Activated CD4-positive, alpha-beta T cell treated with anti-CD3 and anti-CD28 coated beads for 36 hours (primary cell): Measurements from ENCODE around the gene TRIP12. TPM values are rescaled to one million over a fixed set of nuclear protein-coding genes. Genes with fewer than 3 reads are reported as not detected.
A peak's percentile ranks its signal among the peaks of the same experiment; 100 is the strongest.
"Not testable (repeated sequence)": the region's sequence is repeated elsewhere in the genome, so short reads cannot be mapped to it uniquely, and the experiment has no call there.

Experiments used
- ATAC-seq: fragments of 200-7000 bp; cut with Tn5 transposase; one replicate; pipeline ENCODE4 v1.10.0; 2021; ENCODE audit warnings: mild to moderate bottlenecking, moderate library complexity
- CTCF ChIA-PET: fragments of 350-600 bp; sonication (Branson Sonifier 250); formaldehyde crosslinking; loops from one replicate; lab custom pipeline; 2021; ENCODE audit warnings: antibody characterized with exemption; lab: Charles Lee
- POLR2A ChIA-PET: fragments of 350-600 bp; sonication (Branson Sonifier 250); formaldehyde crosslinking; loops from one replicate; lab custom pipeline; 2021; ENCODE audit warnings: antibody characterized with exemption, inconsistent platforms; lab: Charles Lee
- DNase-seq: peaks from one replicate; pipeline ENCODE4 v3.0.0-alpha.2; 2020
- H3K27ac Mint-ChIP-seq: one replicate; pipeline ENCODE4 v1.8.0; 2021; ENCODE audit warnings: mixed read lengths
- H3K27me3 Mint-ChIP-seq: one replicate; pipeline ENCODE4 v1.8.0; 2021; ENCODE audit warnings: mixed read lengths
- H3K36me3 Mint-ChIP-seq: one replicate; pipeline ENCODE4 v1.8.0; 2021; ENCODE audit warnings: low read depth, mixed read lengths
- H3K4me1 Mint-ChIP-seq: one replicate; pipeline ENCODE4 v1.8.0; 2021; ENCODE audit warnings: mixed read lengths
- H3K4me3 Mint-ChIP-seq: one replicate; pipeline ENCODE4 v1.8.0; 2021; ENCODE audit warnings: mild to moderate bottlenecking, moderate library complexity, mixed read lengths
- H3K9me3 Mint-ChIP-seq: one replicate; pipeline ENCODE4 v1.8.0; 2021; ENCODE audit warnings: low read depth, mixed read lengths
- intact Hi-C, 2 experiments: fragments of 100-400 bp; cut with DNase I in 1 of 2; cut with micrococcal nuclease in 1 of 2; formaldehyde crosslinking; loops; one replicate each; pipeline versions ENCODE4 v1.14.2 to v1.15.1; 2022 to 2024; cut with DNase I, micrococcal nuclease
- total RNA-seq, 2 experiments: library from RNA; stranded (reverse); gene quantifications; one replicate each; pipeline ENCODE4 v1.2.3, GENCODE V29; 2021

The TRIP12 gene
- 100 to 1,000 TPM; 231 to 382 TPM for total RNA-seq

- peak; percentile 82 for ATAC-seq
- Mint-ChIP-seq H3K9me3 (no peaks in the 10 kb centered on the region), H3K27me3 (no peaks in the 10 kb centered on the region), H3K36me3 (peaks cover 28% of the 10 kb centered on the region), H3K4me3 (peak within 1 kb of the TSS; percentile 100), H3K27ac (peak within 1 kb of the TSS; percentile 99), H3K4me1 (peaks cover 35% of the 10 kb centered on the region)
- ChIA-PET POLR2A (interaction anchor here (0.6 to 1.3 kb wide), 2 partner anchors 11 to 792 kb away, joined by 3 to 4 read pairs; no protein-coding TSS in a partner anchor), CTCF (interaction anchor here (0.6 to 1.7 kb wide), 4 partner anchors 11 to 1163 kb away, joined by 4 to 14 read pairs (median 5); no protein-coding TSS in a partner anchor)
- peak; percentile 93 for DNase-seq
- intact Hi-C loops = loop anchor here (1.0 to 5.0 kb wide), 9 partner anchors 12 to 1543 kb away; partner anchors contain the start of genes CAB39 (in 1 of the 2), NCL (in 1 of the 2), SLC16A14 (in 1 of the 2) and SP140 (in 1 of the 2)
Measured at GRCh38 chr2:229921892-229922448, at the start of gene TRIP12. TSS of gene TRIP12 (minus strand) at chr2:229922009. CDS start at chr2:229880079, 41,930 bp downstream.

GRCh38 chr2:229971298-229971790 is 49.5 kb upstream of the TRIP12 start:
- POLR2A ChIA-PET = no interaction called here

DNA sequence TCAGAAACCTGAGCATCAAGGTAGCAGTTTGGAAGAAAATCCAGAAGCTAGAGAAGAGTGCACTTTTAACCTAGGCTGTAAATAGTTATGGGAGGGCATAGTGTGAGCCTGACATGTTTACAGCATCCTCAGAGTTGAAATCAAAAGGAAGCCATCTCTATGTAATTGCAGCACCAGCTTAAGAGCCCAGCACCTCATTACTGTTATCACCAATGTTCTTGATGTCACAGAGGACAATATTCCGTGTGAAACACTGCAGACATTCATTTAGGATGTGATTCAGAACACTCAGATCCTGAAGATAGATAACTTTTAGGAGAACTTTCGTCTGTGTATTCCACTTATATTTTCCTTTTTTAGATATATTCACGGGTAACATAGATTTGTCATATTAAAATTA is 48.6 kb upstream of the TRIP12 start:
- H3K4me3 Mint-ChIP-seq = no peak overlapping the region
- CTCF ChIA-PET = interaction anchor here (0.6 kb wide), 1 partner anchor 1273 kb away, joined by 3 read pairs; no protein-coding TSS in a partner anchor
- no peak overlapping the region for H3K27ac Mint-ChIP-seq

More at GRCh38 chr2:229971298-229971790, 49.5 kb upstream of the TRIP12 start:
- no peak for DNase-seq
- ATAC-seq = no peak
- Mint-ChIP-seq H3K27me3 (no peaks in the 10 kb centered on the region), H3K27ac (no peak overlapping the region), H3K36me3 (no peaks in the 10 kb centered on the region), H3K4me1 (no peaks in the 10 kb centered on the region), H3K9me3 (no peaks in the 10 kb centered on the region), H3K4me3 (no peak overlapping the region)
- CTCF ChIA-PET = interaction anchor here (0.7 kb wide), 1 partner anchor 46 kb away, joined by 3 read pairs; no protein-coding TSS in a partner anchor
- intact Hi-C loops = no loop called here

GRCh38 chr2:229969921-229970320 is 48.1 kb upstream of the TRIP12 start:
- intact Hi-C loops = no loop called here
- DNase-seq (no peak), ATAC-seq (no peak)
- ChIA-PET POLR2A (no interaction called here), CTCF (interaction anchor here (0.8 kb wide), 1 partner anchor 177 kb away, joined by 5 read pairs; no protein-coding TSS in a partner anchor)
- Mint-ChIP-seq H3K27me3 (no peaks in the 10 kb centered on the region), H3K4me3 (no peak overlapping the region), H3K4me1 (no peaks in the 10 kb centered on the region), H3K36me3 (no peaks in the 10 kb centered on the region), H3K27ac (no peak overlapping the region), H3K9me3 (no peaks in the 10 kb centered on the region)

More for the DNA sequence above, 48.6 kb upstream of the TRIP12 start:
- no peak for DNase-seq
- no peaks in the 10 kb centered on the region for H3K27me3 Mint-ChIP-seq
- intact Hi-C loops = no loop called here
- no peaks in the 10 kb centered on the region for H3K4me1 Mint-ChIP-seq
- H3K36me3 Mint-ChIP-seq = no peaks in the 10 kb centered on the region
- POLR2A ChIA-PET = no interaction called here
- ATAC-seq = no peak
- H3K9me3 Mint-ChIP-seq = no peaks in the 10 kb centered on the region

DNA sequence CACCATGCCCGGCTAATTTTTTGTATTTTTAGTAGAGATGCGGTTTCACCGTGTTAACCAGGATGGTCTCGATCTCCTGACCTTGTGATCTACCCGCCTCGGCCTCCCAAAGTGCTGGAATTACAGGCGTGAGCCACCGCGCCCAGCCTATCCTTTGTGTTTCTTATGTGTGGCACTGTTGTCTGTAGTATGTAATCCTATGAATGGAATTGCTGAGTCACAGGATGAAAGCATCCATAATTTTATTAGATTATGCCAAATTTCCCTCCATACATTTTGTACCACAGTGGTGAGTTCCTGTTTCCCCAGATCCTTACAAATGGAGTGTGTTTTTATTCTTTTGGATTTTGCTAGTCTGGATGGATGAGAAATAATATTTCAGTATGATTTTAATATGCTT is 41.8 kb upstream of the TRIP12 start:
- POLR2A ChIA-PET, H3K27me3 Mint-ChIP-seq, H3K4me1 Mint-ChIP-seq, H3K9me3 Mint-ChIP-seq, H3K36me3 Mint-ChIP-seq, H3K4me3 Mint-ChIP-seq, DNase-seq, ATAC-seq, CTCF ChIA-PET, intact Hi-C loops, H3K27ac Mint-ChIP-seq: not testable (repeated sequence)

DNA sequence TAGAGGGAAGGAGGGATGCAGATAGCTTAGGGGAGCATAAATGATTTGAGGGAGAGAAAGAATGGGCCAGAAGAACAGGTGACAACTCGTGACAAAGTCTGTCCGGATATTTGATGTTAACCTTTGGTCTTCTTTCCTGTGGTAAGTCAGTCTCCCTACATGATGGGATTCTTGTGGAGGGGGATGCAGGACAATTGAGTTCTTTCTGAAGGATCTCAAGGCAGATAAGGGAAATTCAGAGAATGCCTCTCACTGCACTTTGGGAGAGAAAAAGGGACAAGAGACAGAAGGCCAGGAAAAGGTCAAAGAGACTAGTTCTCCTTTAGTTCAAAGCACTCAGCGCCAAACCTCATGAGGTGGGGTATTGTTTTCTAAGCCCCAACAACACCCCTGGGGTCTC is 34.7 kb upstream of the TRIP12 start:
- POLR2A ChIA-PET = no interaction called here
- CTCF ChIA-PET = no interaction called here
- Mint-ChIP-seq H3K36me3 (no peaks in the 10 kb centered on the region), H3K9me3 (no peaks in the 10 kb centered on the region), H3K4me3 (no peak overlapping the region), H3K4me1 (no peaks in the 10 kb centered on the region), H3K27ac (no peak overlapping the region), H3K27me3 (no peaks in the 10 kb centered on the region)
- DNase-seq (no peak), ATAC-seq (no peak)
- intact Hi-C loops = no loop called here

GRCh38 chr2:229955663-229956062 is 33.9 kb upstream of the TRIP12 start:
- H3K4me3 Mint-ChIP-seq = no peak overlapping the region
- H3K27ac Mint-ChIP-seq = no peak overlapping the region
- H3K4me1 Mint-ChIP-seq = no peaks in the 10 kb centered on the region
- no peaks in the 10 kb centered on the region for H3K36me3 Mint-ChIP-seq
- ChIA-PET CTCF (no interaction called here), POLR2A (no interaction called here)
- H3K27me3 Mint-ChIP-seq = no peaks in the 10 kb centered on the region
- ATAC-seq = no peak
- H3K9me3 Mint-ChIP-seq = no peaks in the 10 kb centered on the region
- DNase-seq = no peak
- intact Hi-C loops = no loop called here

DNA sequence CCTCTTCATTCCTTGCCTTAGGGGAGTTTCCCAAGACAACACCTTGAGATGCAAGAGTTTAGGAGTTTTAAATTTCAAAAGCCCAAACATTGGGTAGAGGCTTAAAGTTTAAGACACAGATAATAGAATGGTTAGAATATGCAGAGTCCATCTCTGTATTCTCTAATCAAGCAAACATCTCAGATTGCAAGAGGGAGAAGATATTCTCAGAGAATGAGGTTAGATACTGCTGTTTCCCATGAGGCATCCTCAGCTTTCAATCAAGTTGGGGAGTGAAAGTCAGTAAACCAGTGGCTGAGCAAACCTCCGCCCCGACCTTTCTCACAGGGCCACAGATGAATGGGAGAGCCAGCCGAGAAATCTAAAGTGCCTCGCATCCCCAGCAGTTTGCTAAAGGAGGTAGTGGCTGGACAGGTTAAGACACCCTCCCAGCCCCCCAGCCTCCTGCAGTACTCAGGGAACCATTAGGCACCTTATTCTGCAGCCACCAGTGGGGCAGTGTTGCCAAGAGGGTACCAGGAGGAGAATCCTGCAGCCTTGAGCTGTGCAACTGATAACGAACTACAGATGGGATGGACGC is 30.5 kb upstream of the TRIP12 start:
- no peak for DNase-seq
- POLR2A ChIA-PET = no interaction called here
- Mint-ChIP-seq H3K27me3 (no peaks in the 10 kb centered on the region), H3K9me3 (no peaks in the 10 kb centered on the region), H3K4me3 (no peak overlapping the region), H3K4me1 (peaks cover 5% of the 10 kb centered on the region), H3K27ac (no peak overlapping the region), H3K36me3 (no peaks in the 10 kb centered on the region)
- CTCF ChIA-PET = no interaction called here
- no peak for ATAC-seq
- intact Hi-C loops = no loop called here

- Mint-ChIP-seq H3K9me3 (no peaks in the 10 kb centered on the region), H3K36me3 (no peaks in the 10 kb centered on the region), H3K27ac (no peak overlapping the region), H3K4me1 (peaks cover 10% of the 10 kb centered on the region), H3K27me3 (no peaks in the 10 kb centered on the region), H3K4me3 (no peak overlapping the region)
- CTCF ChIA-PET = interaction anchor here (0.6 kb wide), 1 partner anchor 57 kb away, joined by 3 read pairs; no protein-coding TSS in a partner anchor
- intact Hi-C loops = no loop called here
- DNase-seq (no peak), ATAC-seq (peak; percentile 78)
- POLR2A ChIA-PET = interaction anchor here (0.6 kb wide), 1 partner anchor 32 kb away, joined by 3 read pairs; no protein-coding TSS in a partner anchor
Measured at GRCh38 chr2:229947544-229947943, 25.7 kb upstream of the TRIP12 start.

GRCh38 chr2:229945975-229946374 is 24.2 kb upstream of the TRIP12 start:
- H3K4me1 Mint-ChIP-seq = peaks cover 10% of the 10 kb centered on the region
- no peak overlapping the region for H3K27ac Mint-ChIP-seq
- no peaks in the 10 kb centered on the region for H3K27me3 Mint-ChIP-seq
- H3K36me3 Mint-ChIP-seq = no peaks in the 10 kb centered on the region
- H3K4me3 Mint-ChIP-seq = no peak overlapping the region
- H3K9me3 Mint-ChIP-seq = no peaks in the 10 kb centered on the region
- POLR2A ChIA-PET = no interaction called here
- CTCF ChIA-PET = no interaction called here
- no peak for DNase-seq
- ATAC-seq = no peak
- intact Hi-C loops = no loop called here

DNA sequence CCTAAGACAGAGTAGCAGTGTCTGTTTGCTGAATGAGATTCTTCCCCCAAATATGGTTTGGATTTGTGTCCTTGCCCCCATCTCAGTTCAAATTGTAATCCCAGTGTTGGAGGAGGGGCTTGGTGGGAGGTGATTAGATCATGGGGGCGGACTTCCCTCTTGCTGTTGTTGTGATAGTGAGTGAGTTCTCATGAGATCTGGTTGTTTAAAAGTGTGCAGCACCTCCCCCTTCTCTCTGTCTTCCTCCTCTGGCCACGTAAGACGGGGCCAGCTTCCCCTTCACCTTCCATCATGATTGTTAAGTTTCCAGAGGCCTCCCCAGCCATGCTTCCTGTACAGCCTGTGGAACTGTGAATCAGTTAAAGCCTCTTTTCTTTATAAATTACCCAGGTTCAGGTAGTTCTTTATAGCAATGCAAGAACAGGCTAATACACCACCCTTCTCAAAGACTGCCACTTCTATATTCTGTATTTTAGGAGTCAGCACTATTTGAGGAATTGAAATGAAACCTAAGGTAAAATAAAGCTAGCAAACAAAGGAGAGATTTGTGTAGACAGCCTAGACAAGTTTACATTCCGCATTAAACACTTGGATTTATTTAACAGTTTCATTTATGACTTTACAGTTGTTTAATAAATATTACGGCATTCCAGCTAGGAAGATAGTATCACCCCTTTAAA is 22.1 kb upstream of the TRIP12 start:
- DNase-seq (no peak), ATAC-seq (no peak)
- Mint-ChIP-seq H3K27ac (no peak overlapping the region), H3K9me3 (no peaks in the 10 kb centered on the region), H3K4me3 (no peak overlapping the region), H3K27me3 (no peaks in the 10 kb centered on the region), H3K4me1 (peaks cover 10% of the 10 kb centered on the region), H3K36me3 (no peaks in the 10 kb centered on the region)
- ChIA-PET CTCF (interaction anchor here (0.9 kb wide), 1 partner anchor 143 kb away, joined by 3 read pairs; no protein-coding TSS in a partner anchor), POLR2A (no interaction called here)
- intact Hi-C loops = no loop called here
